ENCODE results near the gene TMEM223. TPM values are rescaled to one million over a fixed set of nuclear protein-coding genes. Genes with fewer than 3 reads are reported as not detected.

The TMEM223 gene
- total RNA-seq, 1 donor = 14.7 TPM

DNA sequence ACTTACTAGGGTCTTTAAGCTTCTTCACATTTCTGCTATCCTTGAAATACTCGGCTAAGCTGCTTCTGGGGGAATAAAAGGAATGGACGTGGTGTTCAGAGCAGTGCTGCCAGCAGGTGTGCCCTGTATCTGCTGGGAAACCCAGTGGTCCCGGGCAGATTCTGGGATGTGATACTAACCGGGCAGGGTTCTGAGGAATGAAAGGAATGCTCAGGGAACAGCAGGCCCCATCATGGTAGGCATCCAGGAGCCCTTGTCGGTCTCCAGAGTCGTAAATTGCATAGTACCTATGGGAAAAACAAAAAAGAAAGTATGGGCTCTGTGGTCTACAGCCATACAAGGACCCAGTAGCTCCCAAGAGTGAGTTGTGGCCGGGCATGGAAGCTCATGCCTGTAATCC, 4.5 kb upstream of the TMEM223 start:
- TF ChIP-seq, protein P1, sequence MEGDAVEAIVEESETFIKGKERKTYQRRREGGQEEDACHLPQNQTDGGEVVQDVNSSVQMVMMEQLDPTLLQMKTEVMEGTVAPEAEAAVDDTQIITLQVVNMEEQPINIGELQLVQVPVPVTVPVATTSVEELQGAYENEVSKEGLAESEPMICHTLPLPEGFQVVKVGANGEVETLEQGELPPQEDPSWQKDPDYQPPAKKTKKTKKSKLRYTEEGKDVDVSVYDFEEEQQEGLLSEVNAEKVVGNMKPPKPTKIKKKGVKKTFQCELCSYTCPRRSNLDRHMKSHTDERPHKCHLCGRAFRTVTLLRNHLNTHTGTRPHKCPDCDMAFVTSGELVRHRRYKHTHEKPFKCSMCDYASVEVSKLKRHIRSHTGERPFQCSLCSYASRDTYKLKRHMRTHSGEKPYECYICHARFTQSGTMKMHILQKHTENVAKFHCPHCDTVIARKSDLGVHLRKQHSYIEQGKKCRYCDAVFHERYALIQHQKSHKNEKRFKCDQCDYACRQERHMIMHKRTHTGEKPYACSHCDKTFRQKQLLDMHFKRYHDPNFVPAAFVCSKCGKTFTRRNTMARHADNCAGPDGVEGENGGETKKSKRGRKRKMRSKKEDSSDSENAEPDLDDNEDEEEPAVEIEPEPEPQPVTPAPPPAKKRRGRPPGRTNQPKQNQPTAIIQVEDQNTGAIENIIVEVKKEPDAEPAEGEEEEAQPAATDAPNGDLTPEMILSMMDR (IDR thresholded peaks at IDR 0.05; ENCODE audit: insufficient read depth, low read depth, low read length) = no peak
- DNase-seq (ENCODE audit: low read depth) = no peak

GRCh38 chr11:62794201-62794775, 2.5 kb upstream of the TMEM223 start:
- no peak for DNase-seq (ENCODE audit: low read depth)
- no peak overlapping the region for H3K4me3 ChIP-seq (ENCODE audit: low read depth, low read length)
- TF ChIP-seq, protein P1 (IDR thresholded peaks at IDR 0.05; ENCODE audit: insufficient read depth, low read depth, low read length) = no peak

More for the DNA sequence above, 4.5 kb upstream of the TMEM223 start:
- no peak overlapping the region for H3K4me3 ChIP-seq (ENCODE audit: low read depth, low read length)

- no peak for DNase-seq (ENCODE audit: low read depth)
- peak overlapping the region; percentile 71 for H3K4me3 ChIP-seq (ENCODE audit: low read depth, low read length)
- TF ChIP-seq, protein P1 (IDR thresholded peaks at IDR 0.05; ENCODE audit: insufficient read depth, low read depth, low read length) = no peak
Observed at GRCh38 chr11:62792202-62792575, 383 bp upstream of the TMEM223 start.

GRCh38 chr11:62789576-62789975, 2.2 kb downstream of the TMEM223 start:
- no peak overlapping the region for H3K4me3 ChIP-seq (ENCODE audit: low read depth, low read length)
- DNase-seq (ENCODE audit: low read depth) = no peak
- TF ChIP-seq, protein P1 (IDR thresholded peaks at IDR 0.05; ENCODE audit: insufficient read depth, low read depth, low read length) = no peak

DNA sequence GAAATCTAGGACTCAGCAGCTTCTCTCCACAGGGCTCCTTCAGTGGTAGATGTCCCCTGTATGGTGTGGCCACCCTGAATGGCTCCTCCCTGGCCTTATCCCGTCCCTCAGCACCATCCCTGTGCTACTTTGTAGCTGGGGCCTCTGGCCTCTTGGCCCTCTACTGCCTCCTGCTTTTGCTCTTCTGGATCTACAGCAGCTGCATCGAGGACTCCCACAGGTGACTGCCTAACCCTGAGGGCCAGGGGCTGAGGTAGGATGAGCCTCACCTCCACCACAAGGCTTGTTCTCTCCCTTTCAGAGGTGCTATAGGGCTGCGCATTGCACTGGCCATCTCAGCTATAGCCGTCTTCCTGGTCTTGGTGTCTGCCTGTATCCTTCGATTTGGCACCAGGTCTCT, 2.8 kb downstream of the TMEM223 start:
- DNase-seq (ENCODE audit: low read depth) = no peak
- no peak overlapping the region for H3K4me3 ChIP-seq (ENCODE audit: low read depth, low read length)
- TF ChIP-seq, protein P1 (IDR thresholded peaks at IDR 0.05; ENCODE audit: insufficient read depth, low read depth, low read length) = no peak

GRCh38 chr11:62787005-62787759, 4.6 kb downstream of the TMEM223 start, which contains the start of gene TMEM179B:
Gene TMEM179B, plus strand, starts transcription at chr11:62787402. Its CDS starts 30 bp downstream, at chr11:62787432.
- TF ChIP-seq, protein P1 (IDR thresholded peaks at IDR 0.05; ENCODE audit: insufficient read depth, low read depth, low read length) = peak; percentile 63
- H3K4me3 ChIP-seq (ENCODE audit: low read depth, low read length) = peak within 1 kb of the TSS; percentile 97
- DNase-seq (ENCODE audit: low read depth) = peak; percentile 99

Data from fibroblast of villous mesenchyme (primary cell).